Activated CD4-positive, alpha-beta T cell treated with anti-CD3 and anti-CD28 coated beads, Interleukin-2, amount 50 U/mL, for 16 hours (primary cell): ENCODE measurements around the gene LRCH1.

Source experiments
- DNase-seq: peaks from one replicate; pipeline ENCODE4 v3.0.0-alpha.2; 2020

Gene LRCH1

DNA sequence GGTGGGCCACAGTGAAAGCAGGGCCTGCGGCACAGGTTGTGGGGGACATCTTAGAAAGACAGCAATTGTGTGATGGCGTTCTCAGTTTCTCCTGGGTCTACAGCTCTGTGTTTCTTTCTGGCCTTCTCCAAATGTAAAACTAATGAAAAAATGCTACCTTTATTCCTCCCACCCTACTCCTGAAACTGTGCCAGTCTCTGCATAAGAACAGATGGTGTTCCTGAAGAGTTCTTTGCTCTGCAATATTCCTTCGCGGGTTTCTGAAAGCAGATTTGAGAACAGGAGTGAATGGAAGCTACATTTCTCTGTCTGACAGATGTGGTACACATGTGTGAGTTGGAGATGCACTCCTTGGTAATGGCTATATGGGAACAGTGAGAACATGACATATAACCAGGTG lies 18.0 kb upstream of the LRCH1 start:
- DNase-seq = no peak

- DNase-seq = no peak
Observed at GRCh38 chr13:46535825-46536224, 17.1 kb upstream of the LRCH1 start.

GRCh38 chr13:46536341-46536740 lies 16.6 kb upstream of the LRCH1 start:
- DNase-seq = no peak

DNA sequence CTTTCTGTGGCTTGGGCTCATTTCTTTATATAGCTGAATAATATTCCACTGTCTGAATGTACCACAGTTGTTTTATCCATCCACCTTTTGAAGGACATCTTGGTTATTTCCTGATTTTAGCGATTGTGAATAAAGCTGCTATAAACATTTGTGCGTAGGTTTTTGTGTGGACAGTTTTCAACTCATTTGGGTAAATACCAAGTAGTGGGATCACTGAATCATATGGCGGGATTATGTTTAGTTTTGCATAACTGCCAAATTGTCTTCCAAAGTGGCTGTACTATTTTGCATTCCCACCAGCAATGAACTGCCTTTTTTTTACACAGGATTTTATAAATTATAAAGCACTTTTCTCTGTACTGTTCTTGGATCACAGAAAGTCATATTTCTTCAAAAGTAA lies 13.7 kb upstream of the LRCH1 start:
- DNase-seq = no peak

DNA sequence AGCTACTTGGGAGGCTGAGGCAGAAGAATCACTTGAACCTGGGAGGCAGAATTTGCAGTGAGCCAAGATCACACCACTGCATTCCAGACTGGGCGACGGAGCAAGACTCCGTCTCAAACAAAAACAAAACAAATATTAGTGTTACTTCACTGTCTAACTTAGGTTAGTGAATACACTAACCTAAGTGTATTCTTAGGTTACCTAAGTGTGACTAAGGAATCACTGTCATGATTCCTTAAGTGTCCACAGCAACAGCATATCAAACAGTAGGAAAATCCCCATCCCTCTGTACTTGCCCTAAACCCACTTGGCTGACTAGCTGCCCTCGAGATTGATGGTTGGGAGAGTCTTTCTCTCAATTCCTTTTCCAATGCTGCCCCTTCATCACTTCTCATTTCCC lies 11.8 kb upstream of the LRCH1 start:
- no peak for DNase-seq

DNA sequence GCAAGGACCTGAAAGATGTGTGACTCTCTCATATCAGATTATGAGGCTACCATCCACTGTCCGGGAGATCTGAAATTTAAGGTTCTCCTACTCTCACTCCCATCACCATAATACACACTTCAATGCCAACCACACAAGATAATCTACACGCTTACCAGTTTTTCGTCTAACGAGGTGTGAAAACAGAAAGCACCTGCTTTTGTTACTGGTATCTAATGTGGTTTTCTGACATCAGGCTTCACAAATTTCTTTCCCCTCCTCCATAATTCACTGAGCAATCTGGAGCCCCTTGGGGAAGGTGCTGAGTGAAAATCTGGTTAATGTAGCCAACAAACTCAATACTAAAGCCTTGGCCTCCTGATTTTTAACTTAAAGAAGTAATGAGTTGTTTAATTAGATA lies 10.1 kb upstream of the LRCH1 start:
- no peak for DNase-seq

- no peak for DNase-seq
Observed at GRCh38 chr13:46543287-46543686, 9.7 kb upstream of the LRCH1 start.

DNA sequence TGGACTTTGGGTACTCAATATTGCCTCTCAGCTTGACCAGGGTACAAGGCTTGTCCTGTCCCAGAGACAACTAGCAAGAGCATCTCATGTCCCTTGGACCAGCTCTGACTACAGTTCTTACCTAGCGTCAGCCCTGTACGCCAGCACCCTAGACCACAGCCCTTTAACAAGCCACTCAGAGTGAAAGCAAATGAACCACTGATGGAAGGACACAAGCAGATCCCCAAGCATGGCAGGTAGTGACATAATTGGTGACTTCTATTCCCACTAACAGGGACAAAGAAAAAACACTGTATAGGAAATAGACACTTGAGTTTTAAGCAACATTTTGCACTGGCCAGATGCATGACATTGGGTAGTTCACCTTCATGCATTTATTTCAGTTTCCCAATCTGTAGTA lies 8.8 kb upstream of the LRCH1 start:
- DNase-seq = peak; percentile 43

GRCh38 chr13:46544811-46545210 lies 8.2 kb upstream of the LRCH1 start:
- DNase-seq = no peak

- DNase-seq = no peak
Observed at GRCh38 chr13:46546084-46546768, 6.7 kb upstream of the LRCH1 start.

- DNase-seq = no peak
Observed at GRCh38 chr13:46550822-46551221, 2.1 kb upstream of the LRCH1 start.

DNA sequence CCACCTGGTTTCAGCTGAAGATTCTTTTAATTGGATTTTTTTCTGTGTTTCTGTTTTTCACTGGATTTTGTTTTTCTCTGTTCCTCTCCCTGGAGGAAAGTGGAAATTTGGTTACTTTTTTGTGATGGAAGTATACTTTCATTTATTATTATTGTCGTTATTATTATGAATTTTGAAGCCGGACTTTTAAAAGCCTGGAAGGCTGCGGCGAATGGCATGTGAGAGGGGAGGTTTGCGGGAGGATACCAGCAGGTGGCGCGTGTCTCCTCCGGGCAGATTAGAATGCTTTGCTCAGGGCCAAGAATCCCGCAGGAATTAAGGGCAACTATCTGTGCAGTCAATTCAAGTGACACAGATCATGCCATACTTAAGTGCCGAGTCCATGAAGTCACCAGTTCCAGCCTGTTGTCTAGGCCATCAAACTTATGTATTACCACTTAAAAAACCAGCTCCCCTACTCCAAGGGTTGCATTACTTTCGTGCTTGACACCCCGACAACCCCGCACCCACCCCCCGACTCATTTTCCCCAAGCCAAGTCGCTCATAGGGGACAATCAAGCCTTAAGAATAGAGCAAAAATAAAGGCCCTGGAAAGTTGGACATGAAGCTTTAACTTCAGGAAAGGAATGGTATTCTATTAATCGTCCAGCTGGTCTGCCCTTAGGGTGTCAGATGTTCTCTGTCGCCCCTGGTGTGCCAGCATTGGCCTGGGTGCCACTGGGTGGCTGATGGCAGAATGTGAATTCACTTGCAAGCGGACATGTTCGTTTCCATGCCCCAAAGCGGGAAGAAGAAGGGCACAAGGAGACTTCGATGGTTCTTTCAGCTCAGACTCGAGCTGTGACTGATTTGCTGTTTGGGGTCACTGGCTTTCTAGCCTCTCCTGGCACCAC lies 1.3 kb upstream of the LRCH1 start:
- DNase-seq = peak; percentile 64

DNA sequence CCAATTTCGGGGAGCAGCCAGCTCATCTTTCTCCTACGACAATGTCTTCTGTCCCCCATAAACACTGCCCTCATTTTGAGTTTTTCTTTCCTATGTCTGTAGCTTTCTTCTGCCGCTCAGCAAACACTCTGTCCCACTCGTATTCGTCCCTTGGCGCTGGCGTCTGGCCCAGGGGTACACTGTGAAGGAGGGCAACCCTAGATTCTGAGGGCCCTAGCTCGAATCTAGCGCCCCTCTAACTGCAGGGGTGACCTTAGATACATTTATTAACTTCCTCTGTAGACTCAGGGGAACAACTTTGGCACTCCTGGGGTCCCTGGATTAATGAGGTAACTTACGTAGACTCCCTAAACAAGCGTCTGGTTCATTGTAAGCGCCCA lies 677 bp upstream of the LRCH1 start:
- DNase-seq = no peak

DNA sequence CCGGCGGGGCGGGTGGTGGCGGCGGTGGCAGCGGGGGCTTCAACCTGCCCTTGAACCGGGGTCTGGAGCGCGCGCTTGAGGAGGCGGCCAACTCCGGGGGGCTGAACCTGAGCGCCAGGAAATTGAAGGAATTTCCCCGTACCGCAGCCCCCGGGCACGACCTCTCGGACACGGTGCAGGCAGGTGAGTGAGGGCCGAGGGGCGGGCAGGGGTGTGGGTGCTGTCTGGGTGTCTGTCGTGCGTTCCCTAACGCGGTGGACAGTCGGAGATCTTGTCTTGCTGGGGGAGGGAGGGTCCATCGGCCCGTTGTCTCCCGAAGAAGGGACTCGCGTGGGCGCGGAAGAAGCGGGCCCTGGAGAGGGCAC lies 533 bp downstream of the LRCH1 start:
- DNase-seq = no peak

DNA sequence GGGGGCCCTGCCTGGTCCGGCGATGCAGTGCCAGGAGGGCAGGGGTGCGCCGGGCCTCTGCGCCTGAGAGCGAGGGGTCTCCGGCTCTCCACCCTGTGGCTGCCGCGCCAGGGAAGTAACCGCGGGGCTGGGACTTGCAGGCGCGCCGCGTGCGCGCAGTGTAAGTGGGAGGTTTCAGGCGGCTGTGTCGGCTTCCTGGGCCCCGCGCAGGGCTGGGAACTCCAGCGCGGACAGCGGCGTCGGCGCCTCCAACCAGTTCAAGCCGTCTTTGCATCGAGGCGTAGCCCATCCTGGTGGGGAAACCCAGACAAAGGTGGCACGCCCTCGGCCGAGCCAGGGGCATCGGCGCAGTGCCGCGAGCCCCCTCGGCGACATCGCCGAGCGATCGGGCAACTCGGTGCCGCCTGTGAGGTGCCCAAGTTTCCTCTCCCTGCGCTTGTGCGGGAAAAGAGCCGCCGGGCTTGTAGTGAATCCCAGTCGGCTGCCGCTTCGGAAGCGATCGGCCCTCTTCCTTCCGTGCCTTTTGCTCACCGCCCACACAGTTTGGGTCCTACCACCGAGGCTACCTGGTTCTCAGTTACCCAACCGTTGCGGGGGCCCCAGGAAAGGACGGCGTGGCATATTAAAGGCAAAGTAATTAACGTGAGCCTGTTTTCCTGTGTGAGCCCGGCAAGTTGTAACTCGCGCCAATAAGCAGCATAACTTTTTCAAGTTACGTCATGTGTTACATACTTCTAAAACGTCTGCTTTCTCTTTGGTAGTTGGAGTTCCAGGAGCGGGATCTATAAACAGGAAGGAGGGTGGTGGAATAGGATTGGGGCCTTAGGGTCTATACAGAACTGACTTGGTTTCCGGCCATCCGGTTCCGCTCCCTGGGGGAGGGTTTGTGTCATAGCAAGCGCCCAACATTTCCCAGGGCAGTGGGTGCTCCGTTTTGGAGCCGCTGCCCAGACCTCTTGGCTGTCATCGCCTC lies 1.2 kb downstream of the LRCH1 start:
- DNase-seq = peak; percentile 72

GRCh38 chr13:46554951-46555350 lies 2.0 kb downstream of the LRCH1 start:
- DNase-seq = no peak

DNA sequence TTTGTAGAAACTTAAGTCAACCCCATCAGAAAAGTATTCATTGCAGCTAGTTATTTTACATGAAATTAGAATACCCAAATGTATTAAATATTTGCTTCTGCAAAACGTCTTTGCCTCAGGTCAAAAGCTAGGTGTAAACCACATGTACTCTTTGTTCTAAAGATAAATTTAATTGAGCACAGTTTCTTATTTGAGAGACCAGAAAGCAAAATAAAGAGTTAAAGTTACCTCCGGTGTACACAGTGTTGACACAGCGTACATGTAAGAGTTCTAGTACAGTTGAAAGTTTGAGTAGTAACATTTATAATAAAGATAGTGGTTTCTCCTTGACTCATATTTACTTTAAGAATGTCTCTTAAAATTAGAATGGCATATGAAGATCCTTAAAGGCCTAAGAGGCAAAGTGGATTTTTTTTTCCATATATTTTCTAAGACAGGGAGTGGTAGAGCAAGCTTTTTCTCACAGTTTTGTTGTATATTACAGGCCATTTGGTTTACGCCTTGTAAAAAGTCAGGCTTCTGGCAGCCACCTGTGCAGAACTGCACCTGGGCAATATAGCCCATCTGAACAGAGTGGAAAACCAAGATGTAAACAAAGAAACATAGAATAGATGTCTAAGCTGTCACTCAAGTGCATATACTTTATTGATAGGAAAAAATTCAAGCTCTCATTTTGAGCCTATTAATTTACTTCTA lies 2.9 kb downstream of the LRCH1 start:
- DNase-seq = no peak

DNA sequence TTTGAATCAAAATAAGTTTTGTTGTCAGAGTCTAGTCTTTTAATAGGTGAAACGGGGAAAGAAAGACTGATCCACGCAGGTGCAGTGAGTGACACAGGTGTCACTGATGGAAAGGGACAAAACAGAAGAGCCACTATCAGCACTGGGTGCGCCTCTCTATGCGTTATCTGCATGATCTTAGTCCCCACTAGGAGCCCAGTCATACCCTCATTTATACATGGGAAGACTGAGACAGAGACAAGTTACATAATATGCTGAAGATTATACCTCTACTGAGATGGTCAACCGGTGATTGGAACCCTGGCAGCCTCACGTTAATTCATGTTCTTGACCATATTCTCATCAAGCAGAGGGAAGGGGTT lies 3.4 kb downstream of the LRCH1 start:
- no peak for DNase-seq

- DNase-seq = no peak
Observed at GRCh38 chr13:46559272-46559805, 6.4 kb downstream of the LRCH1 start.

DNA sequence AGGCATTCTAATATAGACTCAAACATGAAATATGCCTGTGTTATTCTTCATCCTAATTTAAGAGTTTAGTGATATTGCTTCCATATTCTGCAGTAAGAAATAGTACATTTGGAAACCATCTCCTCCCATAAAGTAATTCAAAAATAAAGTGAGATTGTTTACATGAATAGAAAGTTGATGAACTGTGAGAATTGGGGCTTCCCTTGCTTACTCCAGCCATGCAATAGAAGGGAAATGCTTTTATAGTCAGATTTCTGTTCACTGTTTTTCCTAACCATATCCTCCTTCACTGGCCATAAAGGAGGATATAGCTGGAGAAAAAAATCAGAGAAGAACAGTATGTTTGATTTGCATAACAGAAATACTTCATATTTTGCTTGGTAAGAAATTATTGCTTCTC lies 7.8 kb downstream of the LRCH1 start:
- no peak for DNase-seq

- DNase-seq = no peak
Observed at GRCh38 chr13:46561286-46561685, 8.3 kb downstream of the LRCH1 start.

DNA sequence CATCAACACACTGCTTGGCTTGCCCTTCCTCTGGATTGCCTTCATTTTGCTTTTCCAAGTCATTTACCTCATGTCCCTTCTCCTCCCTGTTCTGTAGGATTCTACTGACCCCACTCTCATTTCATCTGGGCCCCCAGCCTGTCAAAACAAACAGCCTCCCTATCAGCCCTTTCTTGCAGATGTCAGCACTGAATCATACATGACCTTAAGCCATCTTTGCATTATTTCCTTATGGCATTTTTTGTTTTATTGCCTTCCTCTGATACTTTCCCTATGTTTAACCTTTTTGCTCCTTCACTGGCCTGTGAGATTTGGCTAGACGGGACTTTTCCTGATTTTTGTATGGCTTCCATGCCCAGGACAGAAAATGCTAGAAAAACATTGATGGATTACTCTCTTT lies 8.7 kb downstream of the LRCH1 start:
- DNase-seq = no peak

DNA sequence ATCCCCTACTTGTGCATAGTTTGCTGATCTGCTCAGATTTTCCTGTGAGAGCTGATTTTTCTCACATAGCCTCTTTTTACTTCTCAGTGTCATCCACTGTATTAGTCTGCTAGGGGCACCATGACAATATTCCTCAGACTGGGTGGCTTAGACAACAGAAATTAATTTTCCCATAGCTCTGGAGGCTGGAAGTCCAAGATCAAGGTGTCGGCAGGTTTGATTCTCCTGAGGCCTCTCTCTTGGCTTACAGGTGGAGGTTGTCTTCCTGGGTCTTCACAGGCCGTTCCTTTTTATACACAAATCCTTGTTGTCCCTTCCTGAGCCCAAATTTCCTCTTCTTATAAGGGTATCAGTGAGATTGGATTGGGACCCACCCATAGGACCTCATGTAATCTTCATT lies 9.2 kb downstream of the LRCH1 start:
- no peak for DNase-seq
